ENCODE measurements around the gene BNIPL.

The BNIPL gene

DNA sequence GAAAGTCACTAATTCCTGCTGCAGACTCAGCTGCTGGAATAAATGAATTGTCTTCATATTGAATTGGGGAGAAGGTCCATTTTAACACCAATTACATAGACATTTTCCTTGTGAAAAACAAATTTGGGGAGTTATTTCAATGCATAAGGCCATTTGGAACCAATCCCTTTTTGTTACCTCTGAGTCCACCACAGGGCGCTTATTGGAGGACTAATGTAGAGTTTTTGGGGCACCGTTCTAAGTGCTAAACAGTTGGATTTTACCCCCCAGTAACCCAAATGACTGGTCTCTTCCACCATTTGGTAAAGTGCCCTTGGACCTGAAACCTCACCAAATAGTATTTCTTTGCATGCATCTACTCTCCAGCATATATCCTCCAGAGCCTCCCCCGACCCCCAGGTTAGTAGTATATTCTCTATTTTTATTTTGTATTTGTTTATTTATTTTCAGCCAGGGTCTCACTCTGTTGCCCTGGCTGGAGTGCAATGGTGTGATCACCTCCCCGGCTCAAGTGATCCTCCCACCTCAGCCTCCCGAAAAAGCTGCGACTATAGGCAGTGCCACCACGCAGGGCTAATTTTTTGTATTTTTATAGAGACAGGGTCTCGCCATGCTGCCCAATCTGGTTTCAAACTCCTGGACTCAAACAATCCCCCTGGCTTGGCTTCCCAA is 26.6 kb upstream of the BNIPL start:
- no peak for DNase-seq (ENCODE audit: low read depth, low spot score)
- TF ChIP-seq YY1 (IDR thresholded peaks at IDR 0.05; ENCODE audit: insufficient read depth, insufficient read length), result no peak
- TF ChIP-seq SUZ12 (IDR thresholded peaks at IDR 0.05; ENCODE audit: extremely low read depth, insufficient read depth, insufficient read length), result no peak
- TF ChIP-seq ZNF274 (IDR thresholded peaks at IDR 0.05; ENCODE audit: low read depth, low read length), result no peak
- Histone ChIP-seq H3K9me3 (ENCODE audit: insufficient read depth, low read length) (no peaks in the 10 kb centered on the region), H3K4me3 (ENCODE audit: insufficient read length, low read depth) (no peak overlapping the region), H3K9ac (ENCODE audit: insufficient read length, low read depth) (no peak overlapping the region), H3K4me1 (ENCODE audit: insufficient read depth, insufficient read length) (peaks cover 6% of the 10 kb centered on the region), H3K36me3 (ENCODE audit: insufficient read depth, insufficient read length, low read length) (peaks cover 4% of the 10 kb centered on the region), H3K27me3 (ENCODE audit: insufficient read depth, insufficient read length) (no peaks in the 10 kb centered on the region)

DNA sequence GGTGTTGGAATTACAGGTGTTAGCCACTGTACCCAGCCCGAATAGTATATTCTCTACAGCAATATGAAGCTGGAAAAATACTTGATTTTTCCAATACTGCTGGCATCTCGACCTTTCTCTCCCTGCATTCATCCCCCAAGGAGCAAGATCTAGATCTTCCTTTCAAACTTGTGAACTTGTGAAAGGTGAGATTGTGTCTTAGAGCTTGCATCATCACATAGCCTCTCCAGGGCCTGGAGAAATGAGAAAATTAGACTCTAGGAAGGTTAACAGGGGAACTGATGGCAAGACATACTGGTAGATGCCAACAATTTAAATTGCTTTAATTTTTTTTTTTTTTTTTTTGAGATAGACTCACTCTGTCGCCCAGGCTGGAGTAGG is 26.1 kb upstream of the BNIPL start:
- H3K36me3 ChIP-seq (ENCODE audit: insufficient read depth, insufficient read length, low read length), result peaks cover 4% of the 10 kb centered on the region
- peaks cover 6% of the 10 kb centered on the region for H3K4me1 ChIP-seq (ENCODE audit: insufficient read depth, insufficient read length)

DNA sequence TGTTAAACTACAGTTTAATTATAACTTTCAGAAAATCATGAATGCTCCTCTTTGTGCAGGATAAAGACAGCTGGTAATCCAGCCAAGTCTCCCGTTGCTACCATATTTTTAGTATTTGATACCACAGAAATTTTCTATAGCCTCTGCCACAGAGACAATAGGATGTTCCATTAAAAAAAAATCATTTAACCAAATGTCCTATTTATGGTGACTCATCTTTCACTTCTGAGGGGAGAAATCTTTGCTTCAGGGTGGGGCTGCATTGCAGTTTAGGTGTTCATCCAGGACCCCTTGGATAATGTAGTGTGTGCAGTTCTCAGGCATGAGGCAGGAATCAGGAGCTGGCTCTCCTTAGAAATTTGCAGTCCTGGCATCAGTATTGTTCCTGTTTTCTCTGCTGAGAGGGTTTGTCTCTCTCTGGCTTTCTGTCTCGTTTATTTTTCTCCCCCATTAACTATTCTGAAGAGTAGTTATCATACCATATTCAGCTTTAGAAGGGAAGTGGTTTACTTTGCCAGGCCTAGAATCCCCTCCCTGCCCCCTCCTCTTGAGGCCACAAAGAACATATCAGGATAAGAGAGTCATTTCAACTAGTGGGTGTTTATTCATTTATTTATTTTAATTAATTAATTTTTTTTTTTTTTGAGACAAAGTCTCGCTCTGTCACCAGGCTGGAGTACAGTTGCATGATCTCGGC is 25.1 kb upstream of the BNIPL start:
- no peak for DNase-seq (ENCODE audit: low read depth, low spot score)
- Histone ChIP-seq H3K36me3 (ENCODE audit: insufficient read depth, insufficient read length, low read length) (peaks cover 8% of the 10 kb centered on the region), H3K9ac (ENCODE audit: insufficient read length, low read depth) (peak overlapping the region; percentile 16), H3K9me3 (ENCODE audit: insufficient read depth, low read length) (no peaks in the 10 kb centered on the region), H3K27me3 (ENCODE audit: insufficient read depth, insufficient read length) (no peaks in the 10 kb centered on the region), H3K4me1 (ENCODE audit: insufficient read depth, insufficient read length) (peaks cover 6% of the 10 kb centered on the region), H3K4me3 (ENCODE audit: insufficient read length, low read depth) (no peak overlapping the region)
- no peak for TF ChIP-seq ZNF274 (IDR thresholded peaks at IDR 0.05; ENCODE audit: low read depth, low read length)
- TF ChIP-seq SUZ12 (IDR thresholded peaks at IDR 0.05; ENCODE audit: extremely low read depth, insufficient read depth, insufficient read length), result no peak
- no peak for TF ChIP-seq YY1 (IDR thresholded peaks at IDR 0.05; ENCODE audit: insufficient read depth, insufficient read length)

More for the DNA sequence above, 26.1 kb upstream of the BNIPL start:
- Histone ChIP-seq H3K4me3 (ENCODE audit: insufficient read length, low read depth) (no peak overlapping the region), H3K27me3 (ENCODE audit: insufficient read depth, insufficient read length) (no peaks in the 10 kb centered on the region), H3K9ac (ENCODE audit: insufficient read length, low read depth) (no peak overlapping the region), H3K9me3 (ENCODE audit: insufficient read depth, low read length) (no peaks in the 10 kb centered on the region)
- DNase-seq (ENCODE audit: low read depth, low spot score), result no peak
- TF ChIP-seq SUZ12 (IDR thresholded peaks at IDR 0.05; ENCODE audit: extremely low read depth, insufficient read depth, insufficient read length) (no peak), YY1 (IDR thresholded peaks at IDR 0.05; ENCODE audit: insufficient read depth, insufficient read length) (no peak), ZNF274 (IDR thresholded peaks at IDR 0.05; ENCODE audit: low read depth, low read length) (no peak)

DNA sequence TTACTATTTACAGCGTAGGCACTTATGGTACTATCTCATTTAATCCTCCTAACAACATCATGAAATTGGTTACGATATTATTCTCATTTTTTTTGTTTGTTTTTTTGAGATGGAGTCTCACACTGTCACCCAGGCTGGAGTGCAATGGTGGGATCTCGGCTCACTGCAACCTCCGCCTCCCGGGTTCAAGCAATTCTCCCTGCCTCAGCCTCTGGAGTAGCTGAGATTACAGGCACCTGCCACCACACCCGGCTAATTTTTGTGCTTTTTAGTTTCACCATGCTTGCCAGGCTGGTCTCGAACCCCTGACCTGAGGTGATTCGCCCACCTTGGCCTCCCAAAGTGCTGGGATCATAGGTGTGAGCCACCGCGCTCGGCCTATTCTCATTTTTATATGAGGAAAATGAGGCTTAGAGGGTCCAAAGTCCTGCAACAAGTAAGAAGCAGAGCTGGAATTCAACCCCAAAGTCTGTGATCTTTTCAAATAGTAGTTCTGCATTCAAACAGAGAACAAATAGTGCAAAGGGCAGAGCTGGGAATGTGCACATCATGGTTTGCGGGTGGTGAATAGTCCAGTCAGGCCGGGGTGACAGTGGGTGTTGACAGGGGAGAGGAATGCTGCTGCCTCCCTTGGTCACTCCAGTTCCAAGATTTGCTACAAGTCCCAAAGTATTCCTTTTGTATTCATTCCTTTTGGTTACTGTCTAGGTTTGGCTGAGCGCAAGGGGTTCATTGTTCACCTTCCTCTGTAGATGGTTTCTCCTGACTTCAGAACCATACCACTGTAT is 23.5 kb upstream of the BNIPL start:
- Histone ChIP-seq H3K36me3 (ENCODE audit: insufficient read depth, insufficient read length, low read length) (peaks cover 10% of the 10 kb centered on the region), H3K4me1 (ENCODE audit: insufficient read depth, insufficient read length) (peaks cover 2% of the 10 kb centered on the region), H3K4me3 (ENCODE audit: insufficient read length, low read depth) (no peak overlapping the region), H3K27me3 (ENCODE audit: insufficient read depth, insufficient read length) (no peaks in the 10 kb centered on the region), H3K9me3 (ENCODE audit: insufficient read depth, low read length) (no peaks in the 10 kb centered on the region), H3K9ac (ENCODE audit: insufficient read length, low read depth) (no peak overlapping the region)
- TF ChIP-seq ZNF274 (IDR thresholded peaks at IDR 0.05; ENCODE audit: low read depth, low read length), result no peak
- no peak for TF ChIP-seq YY1 (IDR thresholded peaks at IDR 0.05; ENCODE audit: insufficient read depth, insufficient read length)
- TF ChIP-seq SUZ12 (IDR thresholded peaks at IDR 0.05; ENCODE audit: extremely low read depth, insufficient read depth, insufficient read length), result no peak
- DNase-seq (ENCODE audit: low read depth, low spot score), result no peak

DNA sequence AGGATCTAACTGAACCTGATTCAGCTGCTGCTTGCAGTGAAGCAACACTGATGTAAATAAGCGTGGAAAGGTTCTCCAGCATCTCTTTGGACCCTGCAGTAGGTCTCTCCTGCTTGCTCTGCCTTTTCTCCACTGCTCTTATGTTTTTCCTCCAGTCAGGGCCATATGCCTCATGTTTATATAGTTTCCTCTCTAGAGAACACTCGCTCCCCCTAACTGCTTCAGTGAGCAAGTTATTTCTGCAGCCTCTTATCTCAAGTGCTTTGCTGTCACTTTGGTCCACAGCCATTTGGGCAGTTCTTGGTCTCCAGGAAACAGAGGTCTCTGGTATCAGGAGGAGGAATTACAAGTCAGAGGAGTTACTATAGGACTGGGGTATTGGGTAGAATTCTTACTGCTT is 22.9 kb upstream of the BNIPL start:
- TF ChIP-seq ZNF274 (IDR thresholded peaks at IDR 0.05; ENCODE audit: low read depth, low read length) (no peak), SUZ12 (IDR thresholded peaks at IDR 0.05; ENCODE audit: extremely low read depth, insufficient read depth, insufficient read length) (no peak), YY1 (IDR thresholded peaks at IDR 0.05; ENCODE audit: insufficient read depth, insufficient read length) (no peak)
- H3K9me3 ChIP-seq (ENCODE audit: insufficient read depth, low read length), result no peaks in the 10 kb centered on the region
- H3K27me3 ChIP-seq (ENCODE audit: insufficient read depth, insufficient read length), result no peaks in the 10 kb centered on the region
- H3K4me3 ChIP-seq (ENCODE audit: insufficient read length, low read depth), result no peak overlapping the region
- peaks cover 17% of the 10 kb centered on the region for H3K36me3 ChIP-seq (ENCODE audit: insufficient read depth, insufficient read length, low read length)
- DNase-seq (ENCODE audit: low read depth, low spot score), result no peak
- H3K9ac ChIP-seq (ENCODE audit: insufficient read length, low read depth), result no peak overlapping the region
- H3K4me1 ChIP-seq (ENCODE audit: insufficient read depth, insufficient read length), result peaks cover 2% of the 10 kb centered on the region

DNA sequence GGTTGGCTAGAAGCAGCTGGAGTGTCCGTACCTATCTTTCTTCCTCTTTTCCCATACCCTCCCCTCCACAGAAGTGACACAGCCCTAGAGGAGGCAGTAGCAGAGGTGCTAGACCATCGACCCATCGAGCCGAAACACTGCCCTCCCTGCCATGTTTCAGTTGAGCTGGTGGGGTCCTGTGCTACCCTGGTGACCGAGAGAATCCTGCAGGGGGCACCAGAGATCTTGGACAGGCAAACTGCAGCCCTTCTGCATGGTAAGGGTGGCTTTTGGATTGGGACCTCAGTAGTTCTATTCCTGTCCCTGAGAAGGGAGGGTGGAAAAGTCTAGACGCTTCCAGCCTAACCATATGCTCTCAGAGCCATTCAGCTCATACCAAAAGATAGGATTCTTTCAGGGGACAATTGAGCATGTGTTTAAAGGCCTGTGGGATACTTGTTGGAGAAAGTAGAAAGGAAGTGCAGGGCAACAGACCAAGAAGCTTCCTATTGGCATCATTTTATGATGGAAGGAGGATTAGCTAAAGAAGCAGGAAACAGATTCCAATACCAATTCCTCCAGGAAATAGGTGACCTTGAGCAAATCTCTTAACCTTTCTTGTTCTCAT is 11.7 kb upstream of the BNIPL start:
- H3K36me3 ChIP-seq (ENCODE audit: insufficient read depth, insufficient read length, low read length), result peaks cover 39% of the 10 kb centered on the region

More for the DNA sequence above, 11.7 kb upstream of the BNIPL start:
- no peak overlapping the region for H3K9ac ChIP-seq (ENCODE audit: insufficient read length, low read depth)
- peak; percentile 85 for DNase-seq (ENCODE audit: low read depth, low spot score)
- H3K4me1 ChIP-seq (ENCODE audit: insufficient read depth, insufficient read length), result no peaks in the 10 kb centered on the region
- no peak overlapping the region for H3K4me3 ChIP-seq (ENCODE audit: insufficient read length, low read depth)
- no peaks in the 10 kb centered on the region for H3K9me3 ChIP-seq (ENCODE audit: insufficient read depth, low read length)
- TF ChIP-seq YY1 (IDR thresholded peaks at IDR 0.05; ENCODE audit: insufficient read depth, insufficient read length) (no peak), ZNF274 (IDR thresholded peaks at IDR 0.05; ENCODE audit: low read depth, low read length) (no peak), SUZ12 (IDR thresholded peaks at IDR 0.05; ENCODE audit: extremely low read depth, insufficient read depth, insufficient read length) (no peak)
- no peaks in the 10 kb centered on the region for H3K27me3 ChIP-seq (ENCODE audit: insufficient read depth, insufficient read length)

Data from NT2/D1 (cell line).